Measurements from ENCODE around the gene CKLF. TPM values are rescaled to one million over a fixed set of nuclear protein-coding genes. Genes with fewer than 3 reads are reported as not detected.
A peak's percentile ranks its signal among the peaks of the same experiment; 100 is the strongest.

The CKLF gene
- total and polyA plus RNA-seq, 2 donors (not counting 1 experiment from before 2014, with no cell fraction given), result 30.4 to 53.6 TPM

GRCh38 chr16:66519482-66520373, 32.6 kb upstream of the CKLF start:
- H3K36me3 ChIP-seq (replicated peaks in 1 of 2; ENCODE audit: control extremely low read depth in 1 of 2, control insufficient read depth in 1 of 2, extremely low read depth in 1 of 2, insufficient read depth in 2 of 2, low read length in 1 of 2), result no peaks in the 10 kb centered on the region
- no peak overlapping the region for H3K9ac ChIP-seq (ENCODE audit: low read length)
- TF ChIP-seq CTCF (IDR thresholded peaks at IDR 0.05) (no peak), EZH2 (IDR thresholded peaks at IDR 0.05; ENCODE audit: borderline replicate concordance, insufficient read depth, low read depth, low read length, poor library complexity, severe bottlenecking) (no peak)
- WGBS (ENCODE audit: insufficient coverage), result 97% methylated on average over 7 of the region's 11 CpGs
- Mint-ChIP-seq H3K27ac (peak overlapping the region; percentile 77), H3K4me3 (peak overlapping the region; percentile 79), H3K4me1 (peaks cover 92% of the 10 kb centered on the region), H3K9me3 (ENCODE audit: insufficient read depth) (no peaks in the 10 kb centered on the region), H3K27me3 (no peaks in the 10 kb centered on the region)
- no peaks in the 10 kb centered on the region for H3K9me3 ChIP-seq (ENCODE audit: control extremely low read depth in 1 of 3, control insufficient read depth in 2 of 3, insufficient read depth in 1 of 3, low read length in 2 of 3)
- H3K79me2 ChIP-seq (ENCODE audit: control insufficient read depth, insufficient read depth, low read length), result peaks cover 9% of the 10 kb centered on the region
- peak overlapping the region in 1 of 2 donors; percentile 2 for H3K27ac ChIP-seq (ENCODE audit: low read length in 2 of 2)
- H3K27me3 ChIP-seq (replicated peaks in 1 of 4; ENCODE audit: control extremely low read depth in 1 of 4, control insufficient read depth in 3 of 4, insufficient read depth in 4 of 4, low read length in 3 of 4), result no peaks in the 10 kb centered on the region
- no peak for DNase-seq
- peaks cover 85 to 90% of the 10 kb centered on the region in 2 donors for H3K4me1 ChIP-seq (ENCODE audit: control insufficient read depth in 2 of 2, insufficient read depth in 2 of 2, low read length in 2 of 2)
- peaks cover 12% of the 10 kb centered on the region for H4K20me1 ChIP-seq (ENCODE audit: control insufficient read depth, insufficient read depth, low read length, poor library complexity, severe bottlenecking)
- H3K4me2 ChIP-seq (replicated peaks; ENCODE audit: low read depth, low read length, poor library complexity, severe bottlenecking), result peak overlapping the region; percentile 84
- CTCF ChIA-PET, result interaction anchor here (1.5 to 6.5 kb wide), 3 partner anchors 30 to 64 kb away, joined by 3 to 46 read pairs (median 3); partner anchors contain the start of genes CKLF and TK2
- ATAC-seq (ENCODE audit: low read depth), result no peak
- H3K4me3 ChIP-seq (ENCODE audit: control extremely low read depth in 1 of 5, extremely low read depth in 1 of 5, insufficient read depth in 1 of 5, low read depth in 2 of 5, low read length in 4 of 5), result no peak overlapping the region
- POLR2A ChIA-PET, result interaction anchor here (1.1 kb wide), 1 partner anchor 31 kb away, joined by 4 read pairs; no protein-coding TSS in a partner anchor
- intact Hi-C loops (cut with micrococcal nuclease), result no loop called here
- H2AFZ ChIP-seq (ENCODE audit: insufficient read depth, low read depth, low read length, poor library complexity, severe bottlenecking), result no peak overlapping the region
